HG03025 (cell line): ENCODE data around the gene NKX2-3.
A peak's percentile ranks its signal among the peaks of the same experiment; 100 is the strongest.

Experiments
- ATAC-seq: cut with Tn5 transposase; IDR thresholded peaks from one replicate; pipeline ENCODE4 v1.9.1; 2021; ENCODE audit warnings: mild to moderate bottlenecking, moderate library complexity; ENCODE audit not compliant: unreplicated experiment, low FRiP score

NKX2-3 gene

DNA sequence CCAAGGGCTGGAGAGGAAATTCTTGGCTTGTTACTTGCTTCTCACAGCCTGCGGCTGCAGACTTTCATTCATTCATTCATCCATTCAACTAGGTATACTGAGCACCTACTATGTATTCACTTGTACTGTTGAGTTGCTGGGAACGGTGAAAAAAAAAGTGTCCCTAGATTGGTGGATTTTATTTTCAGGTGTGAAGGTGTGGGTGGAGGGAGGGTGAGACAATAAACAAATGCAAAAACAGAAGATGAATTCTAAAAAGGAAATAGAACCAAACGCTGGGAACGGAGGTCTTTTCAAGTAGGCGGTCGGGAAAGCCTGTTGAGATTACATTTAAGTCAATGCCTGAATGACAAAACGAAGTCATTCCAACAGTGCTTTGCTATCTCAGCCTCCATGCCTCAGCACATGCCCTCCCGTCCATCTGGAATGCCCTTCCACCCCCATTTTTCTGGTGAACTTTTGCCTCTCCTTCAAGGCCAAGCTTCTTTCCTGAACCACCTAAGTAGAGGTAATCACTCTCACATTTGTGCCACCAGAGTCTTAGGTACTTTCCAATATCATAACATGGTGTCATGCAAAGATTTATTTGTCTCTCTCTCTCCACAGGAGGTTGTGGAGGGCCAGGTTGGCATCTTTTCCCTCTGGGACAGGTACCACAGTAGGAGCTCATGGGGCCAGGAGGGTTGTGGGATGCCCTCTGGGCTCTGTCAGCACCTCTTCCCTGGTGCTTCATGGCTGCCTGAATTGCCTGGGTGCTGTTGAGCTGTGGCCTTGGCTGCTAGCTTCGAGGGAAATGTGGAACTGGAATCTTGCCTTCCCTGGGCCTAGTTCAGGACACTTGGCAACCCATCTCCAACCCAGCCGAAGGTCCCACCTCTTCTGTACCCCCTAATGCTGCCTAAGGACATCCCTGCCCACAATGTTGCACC lies 5.5 kb downstream of the NKX2-3 start:
- ATAC-seq: no peak

- no peak for ATAC-seq
Measured at GRCh38 chr10:99539120-99539519, 6.4 kb downstream of the NKX2-3 start.

DNA sequence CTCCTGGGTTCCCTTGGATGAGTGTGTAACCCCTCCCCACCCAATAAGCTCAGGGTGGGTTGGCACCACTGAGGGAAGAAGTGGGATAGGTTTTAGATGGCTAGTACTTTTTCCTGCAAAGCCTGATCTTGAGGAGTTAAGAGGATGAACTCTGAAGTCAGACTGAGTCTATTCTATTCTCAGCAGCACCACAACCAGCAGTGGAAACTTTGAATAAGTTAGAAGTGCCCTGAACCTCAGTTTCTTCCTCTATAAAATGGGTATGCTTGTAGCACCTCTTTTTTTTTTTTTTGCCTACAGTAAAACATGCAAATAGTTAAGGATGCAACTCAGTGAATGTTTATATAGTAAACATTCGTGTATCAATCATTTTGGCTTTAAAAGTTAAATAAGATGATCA lies 7.1 kb downstream of the NKX2-3 start:
- ATAC-seq: no peak

DNA sequence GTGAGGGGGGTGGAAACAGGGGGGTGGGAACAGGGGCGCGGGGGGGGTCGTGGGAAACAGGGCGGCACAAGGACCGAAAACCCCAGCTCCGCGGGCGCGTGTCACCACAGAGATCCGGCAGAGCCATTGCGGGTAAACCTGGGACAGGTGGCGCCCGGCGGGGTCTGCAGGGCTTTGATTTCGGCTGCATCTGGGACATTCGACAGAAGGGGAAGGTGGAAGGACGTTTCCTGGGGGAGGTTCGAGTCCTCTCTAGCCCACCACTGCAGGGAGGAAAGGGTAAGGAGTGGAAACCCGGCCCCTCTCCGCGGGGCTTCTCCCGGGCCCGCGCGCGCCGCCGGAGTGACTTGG lies 7.5 kb downstream of the NKX2-3 start:
- no peak for ATAC-seq

GRCh38 chr10:99540657-99541531 lies 8.2 kb downstream of the NKX2-3 start:
- ATAC-seq: no peak

DNA sequence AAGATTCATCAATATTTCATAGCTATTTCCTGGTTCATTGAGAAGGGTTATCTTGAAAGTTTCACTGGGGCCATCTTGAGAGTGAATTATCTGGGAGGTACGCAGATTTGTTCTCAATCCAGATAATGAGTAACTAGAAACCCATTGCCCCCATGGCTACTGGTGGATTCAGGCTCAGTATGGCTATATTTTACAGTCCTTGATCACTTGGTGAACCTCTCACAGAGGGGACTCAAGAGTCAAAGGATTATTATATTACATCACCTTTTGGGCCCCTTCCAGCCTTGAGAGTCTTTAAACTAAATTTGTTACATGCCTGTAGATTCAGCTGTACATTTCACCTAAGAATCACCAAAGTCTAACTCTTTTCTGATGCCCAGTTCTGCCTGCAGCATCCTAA lies 11.6 kb downstream of the NKX2-3 start:
- no peak for ATAC-seq

DNA sequence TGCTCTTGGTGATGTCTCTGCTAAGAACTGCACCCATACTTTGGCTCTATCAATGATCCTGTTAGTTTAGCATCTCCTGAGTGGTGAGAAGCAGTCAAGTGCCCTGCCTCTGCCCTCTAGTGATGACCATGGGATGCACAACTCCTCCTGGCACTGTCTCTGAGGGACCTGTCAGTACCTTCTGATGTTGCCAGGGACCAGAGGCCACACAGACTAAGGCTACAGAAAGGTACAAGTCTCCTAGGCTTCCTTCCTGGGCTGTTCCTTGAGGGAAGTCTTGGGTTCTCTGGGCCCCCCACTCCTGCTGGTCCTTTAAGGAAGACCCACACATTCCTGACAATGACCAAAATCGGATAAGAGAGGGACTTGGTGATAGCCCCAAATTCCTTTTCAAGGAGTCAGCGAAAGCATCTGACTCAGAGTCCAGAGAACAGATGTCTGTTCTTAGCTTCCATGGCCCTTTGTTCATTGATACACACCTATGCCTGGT lies 15.3 kb downstream of the NKX2-3 start:
- ATAC-seq: no peak

DNA sequence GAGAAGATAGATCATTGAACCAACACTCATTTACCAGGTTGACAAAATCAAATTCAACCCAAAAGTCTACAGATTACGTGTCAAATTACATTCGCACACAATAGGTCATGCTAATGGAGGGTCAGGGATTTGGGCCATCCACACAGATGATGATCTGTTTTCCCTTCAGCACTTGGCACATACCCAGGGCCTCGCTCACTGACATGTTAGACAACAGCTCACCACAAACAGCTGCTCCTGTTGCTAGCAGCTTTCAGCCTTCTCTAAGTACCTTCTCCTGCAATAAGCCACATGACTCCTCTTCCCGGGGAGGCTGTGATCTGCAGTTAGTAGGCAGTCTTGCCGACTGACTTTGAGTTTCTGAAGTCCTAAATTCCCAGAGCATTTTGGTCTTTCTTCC lies 18.4 kb downstream of the NKX2-3 start:
- ATAC-seq: no peak

DNA sequence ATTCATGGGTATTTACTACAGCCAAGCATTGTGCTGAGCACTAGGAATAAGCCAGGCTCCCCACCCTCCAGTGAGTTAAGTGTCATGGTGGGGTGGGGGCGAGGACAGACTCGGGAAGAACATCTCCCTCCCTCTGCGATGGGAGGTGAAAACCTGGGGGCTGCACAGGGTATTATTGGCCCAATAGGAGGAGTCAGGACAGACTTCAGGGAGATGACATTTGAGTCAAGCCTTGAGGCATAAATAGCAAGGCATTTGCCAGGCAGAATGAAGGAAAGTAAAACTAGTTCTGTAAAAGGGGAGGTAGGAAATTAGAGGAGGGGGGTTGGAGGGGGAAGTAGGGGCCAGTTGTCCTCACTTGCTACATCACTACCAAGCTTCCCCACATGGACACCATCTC lies 18.9 kb downstream of the NKX2-3 start:
- no peak for ATAC-seq

DNA sequence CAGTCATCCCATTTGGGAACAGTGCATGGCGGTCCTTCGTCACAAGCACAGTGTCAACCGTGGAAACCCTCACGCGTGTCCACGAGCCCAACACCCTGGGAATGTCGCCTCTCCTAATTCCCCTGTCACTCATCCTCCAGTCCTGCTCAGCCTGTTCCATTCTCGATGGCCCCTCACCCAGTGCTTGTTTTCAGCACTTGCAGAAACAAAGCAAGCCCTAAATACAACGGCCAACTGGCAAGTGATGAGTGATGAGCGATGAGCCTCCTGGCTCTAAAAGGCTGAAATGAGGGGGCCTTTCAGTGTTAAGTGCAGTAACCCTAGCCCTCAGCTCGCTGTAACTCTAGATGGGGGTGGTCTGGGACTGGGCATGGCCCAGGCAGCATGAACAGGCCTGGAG lies 22.6 kb downstream of the NKX2-3 start:
- no peak for ATAC-seq

DNA sequence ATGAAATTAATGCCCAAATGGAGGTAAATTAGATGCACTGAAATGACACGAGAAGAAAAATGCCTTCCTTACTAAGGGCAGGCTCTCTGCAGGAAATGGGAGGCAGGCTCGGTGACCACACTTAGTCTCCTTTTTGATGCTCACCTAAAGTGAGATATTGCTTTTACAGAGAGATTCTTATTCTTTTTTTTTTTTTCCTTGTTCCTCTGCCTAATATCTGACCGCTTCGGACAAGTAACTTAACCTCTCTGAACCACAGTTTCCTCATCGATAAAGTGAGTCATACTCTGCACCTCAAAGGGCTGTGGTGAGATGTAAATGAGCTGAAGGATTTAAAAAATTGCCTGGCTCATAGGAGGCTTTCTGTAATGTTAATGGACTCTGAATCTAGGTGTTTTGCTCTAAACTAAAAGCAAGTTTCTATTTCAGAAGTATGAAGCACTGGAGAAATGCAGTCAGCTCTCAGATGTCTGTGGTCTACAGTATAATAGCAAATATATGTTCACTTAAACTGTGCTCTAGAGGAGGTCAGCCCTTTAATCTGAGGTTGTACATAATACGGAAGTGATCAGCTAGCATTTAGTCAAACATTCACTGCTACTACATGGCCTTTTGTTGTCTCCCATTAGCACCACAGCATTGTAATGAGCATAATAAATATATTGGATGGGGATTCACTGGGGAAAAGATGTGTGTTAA lies 23.2 kb downstream of the NKX2-3 start:
- peak; percentile 51 for ATAC-seq

- ATAC-seq: no peak
Measured at GRCh38 chr10:99557044-99557443, 24.3 kb downstream of the NKX2-3 start.

- ATAC-seq: no peak
Measured at GRCh38 chr10:99558708-99559107, 26.0 kb downstream of the NKX2-3 start.

DNA sequence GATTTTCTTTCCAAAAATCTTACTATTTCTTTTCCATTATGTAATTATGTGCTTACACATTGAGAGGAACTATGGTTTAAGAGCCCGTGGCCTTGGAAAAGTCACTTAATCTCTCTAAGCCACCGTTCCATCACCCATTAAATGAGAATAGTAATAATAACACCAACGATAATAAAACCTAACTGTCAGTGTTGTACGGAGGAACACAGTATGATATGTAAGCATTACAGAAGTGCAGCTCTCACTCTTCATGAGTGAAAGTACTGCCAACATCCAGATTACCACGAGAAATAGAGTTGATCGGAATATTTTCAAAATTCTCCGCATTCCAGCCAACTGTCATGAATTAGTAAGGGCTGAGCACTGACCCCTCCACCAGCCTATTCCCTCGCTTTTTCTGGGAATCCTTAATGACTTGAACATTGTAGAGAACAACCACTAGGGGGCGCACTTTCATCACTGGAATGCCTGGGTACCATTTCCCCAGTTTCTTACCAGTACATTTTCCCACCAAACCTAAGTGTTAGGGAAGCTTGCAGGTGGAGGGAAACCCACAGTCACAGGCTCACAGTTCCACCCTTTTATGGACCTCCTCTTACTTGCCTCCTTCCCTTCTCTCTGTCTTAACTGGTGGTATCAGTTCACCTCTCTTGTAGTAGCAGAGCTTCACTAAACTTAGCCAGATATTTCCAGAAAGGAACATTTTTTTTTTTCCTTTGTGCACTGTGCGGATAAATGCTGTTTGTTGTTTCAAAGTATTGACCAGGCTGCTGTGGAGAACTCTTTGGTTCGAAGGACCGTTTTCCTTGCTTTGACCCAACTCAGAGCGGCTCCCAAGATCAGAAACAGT lies 27.8 kb downstream of the NKX2-3 start:
- ATAC-seq: no peak

DNA sequence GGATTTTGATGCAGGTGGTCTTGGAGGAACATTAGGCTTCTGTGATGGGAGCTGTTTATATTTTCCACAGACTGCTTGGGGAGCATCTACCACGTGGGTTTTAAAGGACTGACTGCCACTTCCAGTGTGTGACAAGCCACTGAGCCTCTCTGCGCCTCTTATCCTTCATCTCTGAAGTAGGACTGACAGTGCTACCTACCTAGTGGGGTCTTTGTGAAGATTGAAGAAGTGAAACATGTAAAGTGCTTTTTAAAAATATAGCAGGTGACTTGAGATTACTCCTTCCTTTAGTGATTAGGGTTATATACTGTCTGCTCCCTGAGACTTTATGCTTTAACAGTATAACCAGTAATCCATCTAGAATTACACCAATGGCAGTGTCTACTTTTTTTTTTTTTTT lies 29.9 kb downstream of the NKX2-3 start:
- no peak for ATAC-seq

- no peak for ATAC-seq
Measured at GRCh38 chr10:99564361-99564760, 31.6 kb downstream of the NKX2-3 start.

GRCh38 chr10:99565166-99565565 lies 32.4 kb downstream of the NKX2-3 start:
- ATAC-seq: no peak

- no peak for ATAC-seq
Measured at GRCh38 chr10:99569253-99569939, 36.7 kb downstream of the NKX2-3 start.

- ATAC-seq: no peak
Measured at GRCh38 chr10:99569961-99570360, 37.2 kb downstream of the NKX2-3 start.
